Body of pancreas (tissue), 4 donors: ENCODE measurements around the gene INAFM2. TPM values are rescaled to one million over a fixed set of nuclear protein-coding genes. Genes with fewer than 3 reads are reported as not detected.

Experiments
- ATAC-seq: fragments of 150-250 bp; one replicate; pipeline ENCODE4 v1.9.1; 2016
- DNase-seq, 4 donors: peaks; one replicate each; pipeline ENCODE4 v3.0.0-alpha.2; 2019
- H3K27ac ChIP-seq, 4 donors: fragments of 200-600 bp; sonication (generic); 1 replicate in 3 of 4; 2 replicates in 1 of 4; pipeline versions ENCODE4 v1.5.1 to v1.6.1; 2016 to 2019; ENCODE audit warnings: mild to moderate bottlenecking in 1 of 4, mixed read lengths in 1 of 4, moderate library complexity in 1 of 4
- H3K27me3 ChIP-seq, 2 donors: fragments of 200-600 bp; sonication (generic); one replicate each; pipeline ENCODE4 v1.6.0; 2016; ENCODE audit warnings: mild to moderate bottlenecking in 1 of 2
- H3K36me3 ChIP-seq, 2 donors: fragments of 200-600 bp; sonication (generic); replicated peaks in 1 of 2; 2 replicates each; pipeline ENCODE4 v1.5.1; 2016; ENCODE audit warnings: low read depth in 2 of 2; ENCODE audit not compliant: insufficient read depth in 1 of 2
- H3K4me1 ChIP-seq: fragments of 200-600 bp; sonication (generic); one replicate; pipeline ENCODE4 v1.6.0; 2016
- H3K4me3 ChIP-seq, 2 donors: fragments of 200-600 bp; sonication (generic); 1 replicate in 1 of 2; 2 replicates in 1 of 2; pipeline ENCODE4 v1.5.1; 2016 to 2019
- H3K9me3 ChIP-seq, 3 donors: fragments of 200-600 bp; sonication (generic); 1 replicate in 2 of 3; 2 replicates in 1 of 3; pipeline ENCODE4 v1.5.1; 2016
- POLR2A ChIP-seq, 3 donors: fragments of 450-650 bp; IDR thresholded peaks; one replicate each; pipeline ENCODE4 v1.6.1; 2016; ENCODE audit warnings: antibody characterized with exemption in 3 of 3, mild to moderate bottlenecking in 2 of 3
- WGBS, 2 donors: methylation state at CpG; one replicate each; pipeline ENCODE4 v1.1.5; 2017; 5-methylcytosine and 5-hydroxymethylcytosine counted together
- intact Hi-C: fragments of 100-400 bp; cut with DNase I; formaldehyde crosslinking; loops from one replicate; pipeline ENCODE4 v1.15.1; 2023
- total RNA-seq, 2 donors: library from RNA; depleted of rRNA; stranded (reverse); fragments of >200 nt; gene quantifications; one replicate each; pipeline ENCODE4 v1.1.0, GENCODE V29; 2016
- TF ChIP-seq, protein P1 (sequence below), 7 experiments: fragments of 450-650 bp in 4 of 7; fragments of 200-600 bp in 3 of 7; sonication (generic) in 3 of 7; IDR thresholded peaks; one replicate each; pipeline ENCODE4 v1.5.1; 2016 to 2019; ENCODE audit warnings: antibody characterized with exemption in 7 of 7

INAFM2 gene
- total RNA-seq, 2 donors from 2014 or later, result 8.8 to 22.4 TPM

DNA sequence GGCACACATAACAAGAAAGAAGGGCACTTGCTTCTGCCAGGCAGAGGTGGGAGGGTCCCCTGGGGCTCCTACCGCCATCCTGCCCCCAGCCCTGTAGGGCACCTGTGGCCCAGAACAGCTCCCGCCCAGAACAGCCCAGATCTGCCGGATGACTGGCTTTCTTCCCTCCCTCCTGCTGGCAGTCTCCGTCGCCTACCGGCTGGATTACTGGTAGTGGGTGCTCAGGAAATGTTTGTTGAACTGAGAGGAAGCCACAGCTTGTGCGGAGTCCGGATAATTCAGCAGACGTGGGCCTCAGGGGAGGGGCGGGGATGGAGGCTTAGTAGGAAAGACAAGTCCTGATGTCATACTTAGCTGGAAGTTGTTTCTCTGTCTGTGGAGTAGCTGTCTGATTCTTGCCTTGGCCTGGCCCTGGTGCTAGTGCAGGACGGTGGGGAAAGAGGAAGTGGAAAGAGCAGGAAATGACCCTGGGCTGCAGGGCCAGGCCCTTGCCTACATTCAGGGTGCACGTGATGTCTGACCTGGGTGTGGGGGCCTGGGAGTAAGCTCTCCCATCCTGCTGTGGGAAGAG, 10.5 kb downstream of the INAFM2 start:
- WGBS, 2 donors, result 51 to 57% methylated on average over 9 to 12 of the region's 12 CpGs
- H3K27ac ChIP-seq, result peak overlapping the region in 2 of 4 donors; percentile 68 to 77
- no peaks in the 10 kb centered on the region for H3K9me3 ChIP-seq
- peak in 2 of 4 donors; percentile 25 to 78 for DNase-seq
- ATAC-seq, result no peak
- no peaks in the 10 kb centered on the region for H3K36me3 ChIP-seq
- no peak overlapping the region for H3K4me3 ChIP-seq
- intact Hi-C loops, result no loop called here
- TF ChIP-seq, protein P1, sequence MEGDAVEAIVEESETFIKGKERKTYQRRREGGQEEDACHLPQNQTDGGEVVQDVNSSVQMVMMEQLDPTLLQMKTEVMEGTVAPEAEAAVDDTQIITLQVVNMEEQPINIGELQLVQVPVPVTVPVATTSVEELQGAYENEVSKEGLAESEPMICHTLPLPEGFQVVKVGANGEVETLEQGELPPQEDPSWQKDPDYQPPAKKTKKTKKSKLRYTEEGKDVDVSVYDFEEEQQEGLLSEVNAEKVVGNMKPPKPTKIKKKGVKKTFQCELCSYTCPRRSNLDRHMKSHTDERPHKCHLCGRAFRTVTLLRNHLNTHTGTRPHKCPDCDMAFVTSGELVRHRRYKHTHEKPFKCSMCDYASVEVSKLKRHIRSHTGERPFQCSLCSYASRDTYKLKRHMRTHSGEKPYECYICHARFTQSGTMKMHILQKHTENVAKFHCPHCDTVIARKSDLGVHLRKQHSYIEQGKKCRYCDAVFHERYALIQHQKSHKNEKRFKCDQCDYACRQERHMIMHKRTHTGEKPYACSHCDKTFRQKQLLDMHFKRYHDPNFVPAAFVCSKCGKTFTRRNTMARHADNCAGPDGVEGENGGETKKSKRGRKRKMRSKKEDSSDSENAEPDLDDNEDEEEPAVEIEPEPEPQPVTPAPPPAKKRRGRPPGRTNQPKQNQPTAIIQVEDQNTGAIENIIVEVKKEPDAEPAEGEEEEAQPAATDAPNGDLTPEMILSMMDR (IDR thresholded peaks at IDR 0.05), result no peak
- TF ChIP-seq POLR2A (IDR thresholded peaks at IDR 0.05), result peak in 1 of 3 donors; percentile 62
- no peaks in the 10 kb centered on the region for H3K27me3 ChIP-seq
- H3K4me1 ChIP-seq, result peaks cover 68% of the 10 kb centered on the region

DNA sequence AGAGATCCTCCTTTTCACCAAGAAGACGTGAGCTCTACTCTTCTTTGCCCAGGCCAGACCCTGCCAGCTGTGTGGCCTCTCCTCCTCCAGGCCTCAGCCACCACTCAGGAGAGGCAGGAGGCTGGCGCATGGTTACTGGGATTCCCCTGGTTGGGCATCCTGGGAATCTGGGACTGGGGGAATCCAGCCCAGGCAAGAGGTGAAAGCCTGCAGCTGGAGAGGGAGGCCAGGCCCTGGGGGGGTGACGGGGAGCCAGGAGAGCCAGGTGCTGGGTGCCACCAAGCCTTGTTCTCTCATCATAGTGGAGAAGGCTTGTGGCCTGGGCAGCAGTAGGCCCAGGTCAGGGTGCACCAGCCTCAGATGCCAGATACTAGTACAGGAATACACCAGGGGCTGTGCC, 11.0 kb downstream of the INAFM2 start:
- no peaks in the 10 kb centered on the region for H3K9me3 ChIP-seq
- peak overlapping the region in 2 of 4 donors; percentile 68 to 77 for H3K27ac ChIP-seq
- H3K27me3 ChIP-seq, result no peaks in the 10 kb centered on the region
- TF ChIP-seq, protein P1 (IDR thresholded peaks at IDR 0.05), result no peak
- TF ChIP-seq POLR2A (IDR thresholded peaks at IDR 0.05), result no peak
- ATAC-seq (no peak), DNase-seq (no peak)
- intact Hi-C loops, result no loop called here
- H3K4me3 ChIP-seq, result no peak overlapping the region
- 68 to 89% methylated on average over 3 of the region's 3 CpGs for WGBS, 2 donors
- H3K36me3 ChIP-seq, result no peaks in the 10 kb centered on the region
- H3K4me1 ChIP-seq, result peaks cover 72% of the 10 kb centered on the region

DNA sequence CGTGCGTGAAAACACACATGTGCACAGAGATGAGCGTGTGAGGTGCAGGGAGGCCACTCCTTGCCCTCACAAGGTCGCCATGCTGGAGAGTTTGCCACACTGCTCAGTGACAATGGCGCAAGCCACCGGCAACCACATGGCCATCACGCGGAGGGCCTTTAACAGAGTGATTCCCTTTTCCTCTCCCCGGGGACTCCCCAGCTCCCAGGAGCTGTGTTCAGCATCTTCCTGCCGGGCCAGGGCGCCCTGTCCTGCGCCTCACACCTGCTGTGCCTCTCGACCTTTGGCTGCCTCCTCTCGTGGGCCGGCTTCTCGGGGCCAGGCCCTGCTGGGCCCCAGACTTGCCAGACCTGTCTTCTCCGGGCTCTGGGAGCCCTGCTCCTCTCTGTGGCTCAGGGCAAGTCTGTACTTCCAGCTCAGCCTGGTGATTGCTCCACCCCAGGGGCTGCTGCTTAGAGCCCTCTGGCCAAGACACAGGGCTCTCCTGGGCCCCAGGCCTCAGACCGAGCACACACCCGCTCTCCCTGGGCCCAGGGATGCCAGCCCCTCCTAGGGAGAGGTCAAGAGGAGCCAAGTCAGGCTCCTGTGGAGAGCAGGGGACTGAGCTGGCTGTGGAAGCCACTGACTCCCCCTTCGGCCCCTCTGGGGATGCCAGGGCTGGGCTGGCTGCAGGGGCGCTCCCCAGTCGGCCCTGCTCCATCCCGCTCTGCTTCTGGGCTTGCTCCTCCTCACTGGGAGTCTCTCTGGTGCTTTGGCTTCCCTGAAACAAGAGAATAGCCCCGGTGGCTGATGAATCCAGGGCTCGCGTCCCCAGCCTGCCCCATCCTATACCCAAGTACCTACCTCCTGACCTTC, 11.7 kb downstream of the INAFM2 start:
- ATAC-seq (no peak), DNase-seq (peak in 1 of 4 donors; percentile 44)
- no peak for TF ChIP-seq POLR2A (IDR thresholded peaks at IDR 0.05)
- TF ChIP-seq, protein P1 (IDR thresholded peaks at IDR 0.05), result no peak
- Histone ChIP-seq H3K4me1 (peaks cover 77% of the 10 kb centered on the region), H3K36me3 (no peaks in the 10 kb centered on the region), H3K27ac (peak overlapping the region in 2 of 4 donors; percentile 68 to 77), H3K9me3 (no peaks in the 10 kb centered on the region), H3K27me3 (no peaks in the 10 kb centered on the region), H3K4me3 (no peak overlapping the region)
- 70 to 78% methylated on average over 18 to 25 of the region's 26 CpGs for WGBS, 2 donors
- intact Hi-C loops, result no loop called here

DNA sequence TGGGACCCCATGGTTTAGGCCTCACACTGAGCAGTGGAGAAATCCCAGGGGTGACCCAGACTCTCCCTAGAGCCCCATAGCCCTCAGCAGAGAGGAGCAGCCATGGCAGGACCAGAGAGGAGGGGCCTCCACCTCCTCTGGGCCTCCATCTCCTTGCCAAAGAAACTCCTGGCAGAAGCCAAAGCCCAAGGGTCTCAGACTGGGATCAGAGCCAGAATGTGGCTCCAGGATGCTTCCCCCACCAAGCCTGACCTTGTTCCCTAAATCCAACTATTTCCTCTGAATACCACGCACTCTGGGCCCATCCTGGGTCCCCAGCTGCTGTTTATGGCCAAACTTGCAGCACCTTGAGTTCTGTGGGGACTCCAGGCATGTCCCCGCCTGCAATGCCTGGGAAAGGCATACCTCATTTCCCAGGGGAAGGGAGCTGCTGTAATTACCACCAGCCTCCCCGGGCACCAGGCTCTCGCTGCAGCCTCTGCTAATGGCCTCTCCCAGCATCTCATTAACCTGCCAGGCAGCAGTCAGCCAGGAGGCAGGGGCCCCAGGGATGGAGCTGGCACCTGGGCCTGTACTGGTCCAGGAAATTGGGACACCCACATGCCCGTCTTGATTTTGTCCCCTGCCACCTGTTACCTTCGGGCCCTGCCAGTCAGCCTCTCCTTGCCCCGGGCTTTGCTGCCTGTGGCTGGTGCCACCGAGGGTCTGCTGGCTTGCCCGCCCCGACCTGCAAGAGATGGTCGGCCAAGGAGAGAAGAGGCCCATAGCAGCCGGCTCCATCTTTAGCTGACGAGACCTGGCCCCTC, 12.6 kb downstream of the INAFM2 start:
- peak overlapping the region in 2 of 4 donors; percentile 3 to 92 for H3K27ac ChIP-seq
- DNase-seq (no peak), ATAC-seq (no peak)
- TF ChIP-seq POLR2A (IDR thresholded peaks at IDR 0.05), result no peak
- TF ChIP-seq, protein P1 (IDR thresholded peaks at IDR 0.05), result no peak
- H3K27me3 ChIP-seq, result no peaks in the 10 kb centered on the region
- H3K9me3 ChIP-seq, result no peaks in the 10 kb centered on the region
- H3K4me3 ChIP-seq, result no peak overlapping the region
- intact Hi-C loops, result no loop called here
- H3K36me3 ChIP-seq, result no peaks in the 10 kb centered on the region
- WGBS, 2 donors, result 71 to 78% methylated on average over 4 to 13 of the region's 13 CpGs
- H3K4me1 ChIP-seq, result peaks cover 80% of the 10 kb centered on the region
